GM12891 (cell line): ENCODE results near the gene MCTP1.

ENCODE experiments used
- POLR2A ChIP-seq: IDR thresholded peaks from 2 replicates; pipeline ENCODE4 v1.6.1; 2011; ENCODE audit warnings: low read depth, low read length, control low read depth
- POLR2AphosphoS5 ChIP-seq: IDR thresholded peaks from 2 replicates; pipeline ENCODE4 v1.6.1; 2011; ENCODE audit warnings: low read depth, low read length, control low read depth
- TAF1 ChIP-seq: IDR thresholded peaks from 2 replicates; pipeline ENCODE4 v1.6.1; 2011; ENCODE audit warnings: low read depth, low read length, control low read depth

DNA sequence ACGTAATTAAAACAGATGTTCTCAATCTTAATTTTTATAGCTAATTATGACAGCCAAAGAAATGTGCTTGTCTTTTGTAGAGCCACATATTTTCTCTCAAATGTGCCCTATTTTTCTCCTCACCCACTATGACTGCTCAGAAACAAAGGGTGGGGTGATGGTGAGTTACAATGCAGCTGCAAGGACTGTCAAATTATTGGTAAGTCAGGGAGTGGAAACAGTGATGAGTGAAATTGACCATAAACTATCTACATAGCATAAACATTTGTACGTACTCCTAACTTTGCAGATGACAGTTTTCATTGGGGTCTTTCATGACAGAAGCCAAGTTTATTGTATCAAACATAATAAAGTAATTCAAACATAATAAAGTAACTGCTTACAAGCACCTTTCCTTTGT, 215.9 kb downstream of the MCTP1 start:
- no peak for TF ChIP-seq POLR2AphosphoS5
- TF ChIP-seq TAF1, result no peak
- TF ChIP-seq POLR2A, result no peak
